Suprapubic skin (tissue), 4 donors: ENCODE measurements around the gene NFATC2. TPM values are rescaled to one million over a fixed set of nuclear protein-coding genes. Genes with fewer than 3 reads are reported as not detected.

Experiments used
- DNase-seq, 2 donors: peaks; one replicate each; pipeline ENCODE4 v3.0.0-alpha.2; 2019; ENCODE audit warnings: low spot score in 2 of 2
- H3K27ac ChIP-seq: fragments of 200-600 bp; sonication (generic); one replicate; pipeline ENCODE4 v1.5.1; 2019
- H3K27me3 ChIP-seq: fragments of 200-600 bp; sonication (generic); one replicate; pipeline ENCODE4 v1.5.1; 2019
- H3K36me3 ChIP-seq: fragments of 200-600 bp; sonication (generic); one replicate; pipeline ENCODE4 v1.5.1; 2019
- H3K4me1 ChIP-seq: fragments of 200-600 bp; sonication (generic); one replicate; pipeline ENCODE4 v1.5.1; 2019
- H3K4me3 ChIP-seq: fragments of 200-600 bp; sonication (generic); one replicate; pipeline ENCODE4 v1.5.1; 2019; ENCODE audit warnings: mild to moderate bottlenecking
- H3K9me3 ChIP-seq: fragments of 200-600 bp; sonication (generic); one replicate; pipeline ENCODE4 v1.5.1; 2019
- EP300 ChIP-seq: sonication (generic); formaldehyde crosslinking; IDR thresholded peaks from one replicate; pipeline ENCODE4 v1.6.1; 2017; ENCODE audit warnings: antibody characterized with exemption
- POLR2A ChIP-seq, 2 donors: fragments of 450-650 bp; IDR thresholded peaks; one replicate each; pipeline ENCODE4 v1.6.1; 2017; ENCODE audit warnings: antibody characterized with exemption in 2 of 2, mild to moderate bottlenecking in 2 of 2, moderate library complexity in 2 of 2
- POLR2AphosphoS5 ChIP-seq, 3 donors: sonication (generic); formaldehyde crosslinking; IDR thresholded peaks; one replicate each; pipeline ENCODE4 v1.6.1; 2017; ENCODE audit warnings: antibody characterized with exemption in 3 of 3
- WGBS: methylation state at CpG from one replicate; pipeline ENCODE4 v1.1.5; 2018; 5-methylcytosine and 5-hydroxymethylcytosine counted together
- total RNA-seq, 4 donors: library from RNA; depleted of rRNA; stranded (reverse); fragments of >200 nt; gene quantifications; one replicate each; pipeline ENCODE4 v1.1.0, GENCODE V29; 2016
- TF ChIP-seq, protein P1 (sequence below), 2 donors: fragments of 200-600 bp in 1 of 2; fragments of 450-650 bp in 1 of 2; sonication (generic) in 1 of 2; IDR thresholded peaks; one replicate each; pipeline ENCODE4 v1.5.1; 2016 to 2019; ENCODE audit warnings: antibody characterized with exemption in 2 of 2, mild to moderate bottlenecking in 1 of 2, moderate library complexity in 1 of 2

The NFATC2 gene
- total RNA-seq, 4 donors from 2014 or later: 5.4 to 15.7 (median 8.4) TPM

DNA sequence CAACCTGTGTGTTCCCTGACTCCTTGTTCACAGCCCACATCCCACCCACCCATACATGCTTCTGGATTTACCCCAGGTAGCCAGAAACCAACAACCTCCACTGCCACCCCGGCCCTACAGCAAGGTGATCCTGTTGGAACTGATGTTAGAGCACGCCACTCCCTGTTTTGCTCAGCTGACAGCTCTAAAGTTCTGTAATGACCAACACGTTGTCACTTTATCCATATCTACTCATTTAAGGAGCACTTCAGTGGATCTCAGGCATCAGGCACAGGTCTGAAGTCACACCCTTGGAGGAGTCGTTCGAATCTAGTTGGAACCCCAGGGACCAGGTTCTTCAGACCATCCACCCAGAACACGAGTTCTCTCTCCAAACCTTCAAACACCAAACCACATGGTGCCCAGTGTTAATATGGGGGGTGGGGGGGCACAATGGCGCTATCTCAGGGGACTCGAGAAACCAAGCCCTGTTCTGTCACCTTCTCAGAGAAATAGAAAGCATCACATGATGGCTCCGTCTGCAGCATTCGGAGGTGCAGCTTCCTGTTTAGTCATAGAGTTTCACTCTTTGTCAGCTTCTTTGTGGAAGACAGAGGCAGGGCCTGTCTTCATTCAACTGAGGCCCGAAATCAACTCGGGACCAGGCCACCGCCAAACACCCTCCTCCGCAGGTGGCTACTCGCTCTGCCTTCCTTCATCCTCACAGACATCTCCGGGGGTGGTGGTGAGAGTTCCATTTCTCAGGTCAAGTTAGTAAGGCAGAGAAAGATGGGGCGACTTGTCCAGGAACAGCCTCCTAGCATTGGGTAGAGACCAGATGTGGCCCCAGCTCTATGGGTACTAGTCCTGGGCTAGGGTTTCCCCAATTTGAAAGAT lies 142.2 kb downstream of the NFATC2 start:
- Histone ChIP-seq H3K9me3 (no peaks in the 10 kb centered on the region), H3K27ac (no peak overlapping the region), H3K4me1 (peaks cover 6% of the 10 kb centered on the region), H3K27me3 (no peaks in the 10 kb centered on the region), H3K36me3 (no peaks in the 10 kb centered on the region), H3K4me3 (no peak overlapping the region)
- WGBS: 85% methylated on average over 17 of the region's 17 CpGs
- DNase-seq: no peak
- TF ChIP-seq POLR2AphosphoS5 (IDR thresholded peaks at IDR 0.05) (no peak), EP300 (no peak), POLR2A (IDR thresholded peaks at IDR 0.05) (no peak)
- TF ChIP-seq, protein P1, sequence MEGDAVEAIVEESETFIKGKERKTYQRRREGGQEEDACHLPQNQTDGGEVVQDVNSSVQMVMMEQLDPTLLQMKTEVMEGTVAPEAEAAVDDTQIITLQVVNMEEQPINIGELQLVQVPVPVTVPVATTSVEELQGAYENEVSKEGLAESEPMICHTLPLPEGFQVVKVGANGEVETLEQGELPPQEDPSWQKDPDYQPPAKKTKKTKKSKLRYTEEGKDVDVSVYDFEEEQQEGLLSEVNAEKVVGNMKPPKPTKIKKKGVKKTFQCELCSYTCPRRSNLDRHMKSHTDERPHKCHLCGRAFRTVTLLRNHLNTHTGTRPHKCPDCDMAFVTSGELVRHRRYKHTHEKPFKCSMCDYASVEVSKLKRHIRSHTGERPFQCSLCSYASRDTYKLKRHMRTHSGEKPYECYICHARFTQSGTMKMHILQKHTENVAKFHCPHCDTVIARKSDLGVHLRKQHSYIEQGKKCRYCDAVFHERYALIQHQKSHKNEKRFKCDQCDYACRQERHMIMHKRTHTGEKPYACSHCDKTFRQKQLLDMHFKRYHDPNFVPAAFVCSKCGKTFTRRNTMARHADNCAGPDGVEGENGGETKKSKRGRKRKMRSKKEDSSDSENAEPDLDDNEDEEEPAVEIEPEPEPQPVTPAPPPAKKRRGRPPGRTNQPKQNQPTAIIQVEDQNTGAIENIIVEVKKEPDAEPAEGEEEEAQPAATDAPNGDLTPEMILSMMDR (IDR thresholded peaks at IDR 0.05): no peak

GRCh38 chr20:51399006-51399890 lies 143.3 kb downstream of the NFATC2 start:
- H3K27ac ChIP-seq: no peak overlapping the region
- TF ChIP-seq EP300: no peak
- TF ChIP-seq POLR2A (IDR thresholded peaks at IDR 0.05): no peak
- TF ChIP-seq POLR2AphosphoS5 (IDR thresholded peaks at IDR 0.05): no peak
- peaks cover 11% of the 10 kb centered on the region for H3K4me1 ChIP-seq
- H3K27me3 ChIP-seq: no peaks in the 10 kb centered on the region
- 80% methylated on average over 6 of the region's 6 CpGs for WGBS
- H3K4me3 ChIP-seq: no peak overlapping the region
- H3K9me3 ChIP-seq: no peaks in the 10 kb centered on the region
- DNase-seq: no peak
- H3K36me3 ChIP-seq: no peaks in the 10 kb centered on the region

- Histone ChIP-seq H3K27me3 (no peaks in the 10 kb centered on the region), H3K27ac (no peak overlapping the region), H3K9me3 (no peaks in the 10 kb centered on the region), H3K36me3 (no peaks in the 10 kb centered on the region), H3K4me3 (no peak overlapping the region), H3K4me1 (peaks cover 14% of the 10 kb centered on the region)
- TF ChIP-seq POLR2A (IDR thresholded peaks at IDR 0.05) (no peak), POLR2AphosphoS5 (IDR thresholded peaks at IDR 0.05) (no peak), EP300 (no peak)
- TF ChIP-seq, protein P1 (IDR thresholded peaks at IDR 0.05): no peak
- DNase-seq: no peak
- 87% methylated on average over 4 of the region's 4 CpGs for whole genome bisulfite sequencing
Observed at GRCh38 chr20:51398552-51398951, 144.0 kb downstream of the NFATC2 start.

DNA sequence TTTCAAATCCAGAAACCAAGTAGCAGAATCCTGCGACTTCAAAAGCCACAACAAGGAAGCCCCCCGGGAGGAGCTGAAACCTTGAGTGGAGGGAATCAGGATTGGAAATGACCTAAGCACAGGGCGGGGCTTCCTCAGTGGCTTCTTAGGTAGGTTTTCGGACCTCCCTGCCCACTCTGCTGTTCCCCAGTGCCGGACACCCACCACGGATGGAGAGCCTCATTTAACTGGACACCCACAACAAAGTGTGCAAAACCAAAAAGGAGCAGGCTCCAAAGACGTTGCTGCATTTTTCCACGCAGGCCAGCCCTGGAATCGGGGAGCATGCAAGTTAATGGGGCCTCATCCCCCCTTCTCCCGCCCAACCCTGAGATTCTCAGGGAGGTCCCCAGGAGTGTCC lies 144.4 kb downstream of the NFATC2 start:
- no peak for TF ChIP-seq POLR2AphosphoS5 (IDR thresholded peaks at IDR 0.05)
- no peak for TF ChIP-seq POLR2A (IDR thresholded peaks at IDR 0.05)
- H3K4me1 ChIP-seq: peaks cover 17% of the 10 kb centered on the region
- no peaks in the 10 kb centered on the region for H3K27me3 ChIP-seq
- no peaks in the 10 kb centered on the region for H3K36me3 ChIP-seq
- H3K9me3 ChIP-seq: no peaks in the 10 kb centered on the region
- no peak for DNase-seq
- no peak overlapping the region for H3K27ac ChIP-seq
- no peak overlapping the region for H3K4me3 ChIP-seq
- WGBS: 94% methylated on average over 8 of the region's 10 CpGs

DNA sequence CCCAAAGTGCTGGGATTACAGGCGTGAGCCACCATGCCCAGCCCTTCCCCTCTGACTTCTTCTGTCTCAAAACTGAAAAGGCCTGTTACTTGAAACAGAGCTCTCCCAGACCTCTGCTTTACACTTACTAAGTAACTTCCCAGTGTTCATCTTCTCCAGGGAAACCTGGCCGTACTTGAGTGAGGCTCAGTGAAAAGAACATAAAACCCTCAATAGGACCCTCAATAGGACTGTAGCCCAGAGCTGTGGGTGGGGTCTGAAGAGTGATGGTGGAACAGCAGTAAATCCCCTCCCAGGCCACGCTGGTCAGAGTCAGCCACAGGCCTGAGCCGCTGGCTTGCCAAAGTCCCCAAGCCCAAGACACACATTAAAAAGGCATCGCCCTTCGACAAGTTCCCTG lies 145.4 kb downstream of the NFATC2 start:
- peaks cover 21% of the 10 kb centered on the region for H3K4me1 ChIP-seq
- TF ChIP-seq, protein P1 (IDR thresholded peaks at IDR 0.05): no peak
- TF ChIP-seq EP300 (no peak), POLR2AphosphoS5 (IDR thresholded peaks at IDR 0.05) (no peak), POLR2A (IDR thresholded peaks at IDR 0.05) (no peak)
- no peak overlapping the region for H3K27ac ChIP-seq
- no peaks in the 10 kb centered on the region for H3K27me3 ChIP-seq
- no peaks in the 10 kb centered on the region for H3K36me3 ChIP-seq
- H3K9me3 ChIP-seq: no peaks in the 10 kb centered on the region
- no peak for DNase-seq
- H3K4me3 ChIP-seq: no peak overlapping the region
- WGBS: 84% methylated on average over 4 of the region's 6 CpGs
